HepG2 (cell line): ENCODE measurements around the gene GALNT10. TPM values are rescaled to one million over a fixed set of nuclear protein-coding genes. Genes with fewer than 3 reads are reported as not detected.

Source experiments
- ELF3 ChIP-seq: IDR thresholded peaks from 2 replicates; pipeline ENCODE4 v1.6.1; 2016; ENCODE audit warnings: missing genetic modification reagents, missing compliant biosample characterization
- FOXM1 ChIP-seq: sonication (generic); formaldehyde crosslinking; IDR thresholded peaks from 2 replicates; pipeline ENCODE4 v1.5.0; 2020; ENCODE audit warnings: missing genetic modification reagents
- GATAD2A ChIP-seq: IDR thresholded peaks from 2 replicates; pipeline ENCODE4 v1.6.1; 2016
- MIER2 ChIP-seq: IDR thresholded peaks from 2 replicates; pipeline ENCODE4 v1.6.1; 2016; ENCODE audit warnings: missing biosample characterization, missing genetic modification reagents
- MIER3 ChIP-seq: IDR thresholded peaks from 2 replicates; pipeline ENCODE4 v1.6.1; 2016; ENCODE audit warnings: missing compliant biosample characterization, borderline replicate concordance
- RNF2 ChIP-seq: fragments of 450-650 bp; conservative IDR thresholded peaks from 2 replicates; pipeline ENCODE4 v1.6.1; 2016; ENCODE audit warnings: low read depth
- ZFP62 ChIP-seq: sonication (generic); formaldehyde crosslinking; IDR thresholded peaks from 2 replicates; pipeline ENCODE4 v1.4.0; 2020; ENCODE audit warnings: missing genetic modification reagents
- ZNF546 ChIP-seq: sonication (generic); formaldehyde crosslinking; conservative IDR thresholded peaks from 2 replicates; pipeline ENCODE4 v1.8.1; 2023; ENCODE audit warnings: mild to moderate bottlenecking, missing genetic modification reagents
- ZNF660 ChIP-seq: sonication (generic); formaldehyde crosslinking; IDR thresholded peaks from 2 replicates; pipeline ENCODE4 v1.5.1; 2020; ENCODE audit warnings: mild to moderate bottlenecking, low read depth, missing genetic modification reagents, borderline replicate concordance
- ZNF713 ChIP-seq: sonication (generic); formaldehyde crosslinking; IDR thresholded peaks from 2 replicates; pipeline ENCODE4 v1.4.0; 2020; ENCODE audit warnings: mild to moderate bottlenecking, missing genetic modification reagents
- ZNF891 ChIP-seq: sonication (generic); formaldehyde crosslinking; IDR thresholded peaks from 2 replicates; pipeline ENCODE4 v1.5.0; 2020; ENCODE audit warnings: mild to moderate bottlenecking, missing genetic modification reagents
- ZSCAN25 ChIP-seq: sonication (generic); formaldehyde crosslinking; IDR thresholded peaks from 2 replicates; pipeline ENCODE4 v1.8.0; 2022; ENCODE audit warnings: mild to moderate bottlenecking, missing genetic modification reagents
- polyA plus RNA-seq, 8 experiments: library from polyadenylated mRNA; depleted of rRNA in 3 of 8; stranded (reverse) in 7 of 8; unstranded in 1 of 8; fragments of >200 nt; fragmentation: Illumina TruSeq in 4 of 8; extraction: Trizol in 4 of 8; gene quantifications; 2 replicates each; pipeline versions ENCODE4 v1.2.1 to v1.2.3, GENCODE V29; 2011 to 2016; ENCODE audit warnings: low read depth in 4 of 8, missing spikeins in 1 of 8, mixed read lengths in 1 of 8; ENCODE audit not compliant: insufficient read depth in 1 of 8
- total RNA-seq, 5 experiments: library from RNA; depleted of rRNA; stranded (reverse); fragments of >200 nt; fragmentation: Illumina TruSeq; extraction: Trizol; gene quantifications; 2 replicates each; pipeline ENCODE4 v1.2.3, GENCODE V29; 2016; ENCODE audit warnings: low read depth in 1 of 5
- TF ChIP-seq, protein P1 (sequence below): sonication (generic); formaldehyde crosslinking; IDR thresholded peaks from 2 replicates; pipeline ENCODE4 v1.5.0; 2020; ENCODE audit warnings: missing genetic modification reagents
- TF ChIP-seq, protein P2 (sequence below): sonication (generic); formaldehyde crosslinking; IDR thresholded peaks from 2 replicates; pipeline ENCODE4 v1.4.0; 2020; ENCODE audit warnings: missing genetic modification reagents
- TF ChIP-seq, protein P3 (sequence below): sonication (generic); formaldehyde crosslinking; conservative IDR thresholded peaks from 2 replicates; pipeline ENCODE4 v1.8.0; 2022; ENCODE audit warnings: low read depth, missing genetic modification reagents
- TF ChIP-seq, protein P4 (sequence below): IDR thresholded peaks from 2 replicates; pipeline ENCODE4 v1.6.1; 2012; ENCODE audit warnings: low read length, improper control_type of control experiment
- TF ChIP-seq, protein P5 (sequence below): sonication (generic); formaldehyde crosslinking; IDR thresholded peaks from 2 replicates; pipeline ENCODE4 v1.4.0; 2020; ENCODE audit warnings: mild to moderate bottlenecking, missing genetic modification reagents
- TF ChIP-seq, protein P6 (sequence below): sonication (generic); IDR thresholded peaks from 2 replicates; pipeline ENCODE4 v1.6.1; 2016; ENCODE audit warnings: low read depth, borderline replicate concordance

Gene GALNT10
- total and polyA plus RNA-seq, 2 of the 13 experiments (the other 11 are each of a cell fraction or from before 2014, with no cell fraction given), result 8.1 to 11.2 TPM

DNA sequence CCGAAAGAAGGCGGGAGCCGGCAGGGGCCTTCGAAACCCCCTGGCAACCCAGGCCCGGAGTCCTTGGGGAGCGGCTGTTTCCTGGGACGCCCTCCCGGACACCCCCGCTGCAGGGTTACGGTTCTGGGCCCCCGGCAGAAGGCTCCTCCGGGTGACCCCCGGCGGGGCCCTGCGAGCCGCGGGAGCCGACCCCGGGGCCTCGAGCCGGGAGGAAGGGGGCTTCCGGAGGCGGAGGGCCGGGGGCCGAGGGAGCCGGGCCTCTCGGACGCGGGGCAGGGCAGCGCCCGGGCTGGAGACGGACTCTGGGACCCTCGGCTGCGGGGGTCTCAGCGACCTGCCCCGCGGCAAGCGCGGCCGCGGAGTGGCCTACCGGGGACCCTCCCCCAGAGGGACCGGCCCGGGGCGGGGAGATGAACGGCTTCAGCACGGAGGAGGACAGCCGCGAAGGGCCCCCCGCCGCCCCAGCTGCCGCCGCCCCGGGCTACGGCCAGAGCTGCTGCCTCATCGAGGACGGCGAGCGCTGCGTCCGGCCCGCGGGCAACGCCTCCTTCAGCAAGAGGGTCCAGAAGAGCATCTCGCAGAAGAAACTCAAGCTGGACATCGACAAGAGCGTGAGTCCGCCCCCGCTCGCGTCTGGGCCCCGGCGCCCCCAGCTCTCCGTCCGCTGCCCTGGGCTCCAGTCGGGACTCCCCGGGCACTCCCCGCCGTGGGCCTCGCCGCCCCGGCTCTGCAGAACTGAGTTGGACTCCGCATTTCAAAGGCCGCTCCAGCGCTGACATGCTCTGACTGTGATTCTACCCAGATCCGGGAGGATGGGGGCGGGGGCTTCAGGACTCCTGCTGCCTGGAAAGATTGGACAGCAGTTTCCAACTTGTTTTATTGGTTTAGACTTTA is 255.9 kb downstream of the GALNT10 start (continued):
- TF ChIP-seq, protein P1, sequence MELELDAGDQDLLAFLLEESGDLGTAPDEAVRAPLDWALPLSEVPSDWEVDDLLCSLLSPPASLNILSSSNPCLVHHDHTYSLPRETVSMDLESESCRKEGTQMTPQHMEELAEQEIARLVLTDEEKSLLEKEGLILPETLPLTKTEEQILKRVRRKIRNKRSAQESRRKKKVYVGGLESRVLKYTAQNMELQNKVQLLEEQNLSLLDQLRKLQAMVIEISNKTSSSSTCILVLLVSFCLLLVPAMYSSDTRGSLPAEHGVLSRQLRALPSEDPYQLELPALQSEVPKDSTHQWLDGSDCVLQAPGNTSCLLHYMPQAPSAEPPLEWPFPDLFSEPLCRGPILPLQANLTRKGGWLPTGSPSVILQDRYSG (CRISPR knock-in tag), result no peak
- TF ChIP-seq ZSCAN25 (CRISPR knock-in tag) (no peak), RNF2 (no peak), MIER2 (no peak), ZNF713 (no peak), GATAD2A (no peak), ZNF891 (no peak), ELF3 (no peak), ZNF546 (CRISPR knock-in tag) (0 out of 2 replicates have a peak, but pooled peaks have one; percentile 37), ZFP62 (CRISPR knock-in tag) (no peak), ZNF660 (CRISPR knock-in tag) (no peak), MIER3 (CRISPR knock-in tag) (no peak), FOXM1 (CRISPR knock-in tag) (no peak)
- TF ChIP-seq, protein P2, sequence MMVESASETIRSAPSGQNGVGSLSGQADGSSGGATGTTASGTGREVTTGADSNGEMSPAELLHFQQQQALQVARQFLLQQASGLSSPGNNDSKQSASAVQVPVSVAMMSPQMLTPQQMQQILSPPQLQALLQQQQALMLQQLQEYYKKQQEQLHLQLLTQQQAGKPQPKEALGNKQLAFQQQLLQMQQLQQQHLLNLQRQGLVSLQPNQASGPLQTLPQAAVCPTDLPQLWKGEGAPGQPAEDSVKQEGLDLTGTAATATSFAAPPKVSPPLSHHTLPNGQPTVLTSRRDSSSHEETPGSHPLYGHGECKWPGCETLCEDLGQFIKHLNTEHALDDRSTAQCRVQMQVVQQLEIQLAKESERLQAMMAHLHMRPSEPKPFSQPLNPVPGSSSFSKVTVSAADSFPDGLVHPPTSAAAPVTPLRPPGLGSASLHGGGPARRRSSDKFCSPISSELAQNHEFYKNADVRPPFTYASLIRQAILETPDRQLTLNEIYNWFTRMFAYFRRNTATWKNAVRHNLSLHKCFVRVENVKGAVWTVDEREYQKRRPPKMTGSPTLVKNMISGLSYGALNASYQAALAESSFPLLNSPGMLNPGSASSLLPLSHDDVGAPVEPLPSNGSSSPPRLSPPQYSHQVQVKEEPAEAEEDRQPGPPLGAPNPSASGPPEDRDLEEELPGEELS, result 0 out of 2 replicates have a peak, but pooled peaks have one; percentile 18
- TF ChIP-seq, protein P3, sequence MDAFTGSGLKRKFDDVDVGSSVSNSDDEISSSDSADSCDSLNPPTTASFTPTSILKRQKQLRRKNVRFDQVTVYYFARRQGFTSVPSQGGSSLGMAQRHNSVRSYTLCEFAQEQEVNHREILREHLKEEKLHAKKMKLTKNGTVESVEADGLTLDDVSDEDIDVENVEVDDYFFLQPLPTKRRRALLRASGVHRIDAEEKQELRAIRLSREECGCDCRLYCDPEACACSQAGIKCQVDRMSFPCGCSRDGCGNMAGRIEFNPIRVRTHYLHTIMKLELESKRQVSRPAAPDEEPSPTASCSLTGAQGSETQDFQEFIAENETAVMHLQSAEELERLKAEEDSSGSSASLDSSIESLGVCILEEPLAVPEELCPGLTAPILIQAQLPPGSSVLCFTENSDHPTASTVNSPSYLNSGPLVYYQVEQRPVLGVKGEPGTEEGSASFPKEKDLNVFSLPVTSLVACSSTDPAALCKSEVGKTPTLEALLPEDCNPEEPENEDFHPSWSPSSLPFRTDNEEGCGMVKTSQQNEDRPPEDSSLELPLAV (CRISPR knock-in tag), result no peak
- TF ChIP-seq, protein P4, sequence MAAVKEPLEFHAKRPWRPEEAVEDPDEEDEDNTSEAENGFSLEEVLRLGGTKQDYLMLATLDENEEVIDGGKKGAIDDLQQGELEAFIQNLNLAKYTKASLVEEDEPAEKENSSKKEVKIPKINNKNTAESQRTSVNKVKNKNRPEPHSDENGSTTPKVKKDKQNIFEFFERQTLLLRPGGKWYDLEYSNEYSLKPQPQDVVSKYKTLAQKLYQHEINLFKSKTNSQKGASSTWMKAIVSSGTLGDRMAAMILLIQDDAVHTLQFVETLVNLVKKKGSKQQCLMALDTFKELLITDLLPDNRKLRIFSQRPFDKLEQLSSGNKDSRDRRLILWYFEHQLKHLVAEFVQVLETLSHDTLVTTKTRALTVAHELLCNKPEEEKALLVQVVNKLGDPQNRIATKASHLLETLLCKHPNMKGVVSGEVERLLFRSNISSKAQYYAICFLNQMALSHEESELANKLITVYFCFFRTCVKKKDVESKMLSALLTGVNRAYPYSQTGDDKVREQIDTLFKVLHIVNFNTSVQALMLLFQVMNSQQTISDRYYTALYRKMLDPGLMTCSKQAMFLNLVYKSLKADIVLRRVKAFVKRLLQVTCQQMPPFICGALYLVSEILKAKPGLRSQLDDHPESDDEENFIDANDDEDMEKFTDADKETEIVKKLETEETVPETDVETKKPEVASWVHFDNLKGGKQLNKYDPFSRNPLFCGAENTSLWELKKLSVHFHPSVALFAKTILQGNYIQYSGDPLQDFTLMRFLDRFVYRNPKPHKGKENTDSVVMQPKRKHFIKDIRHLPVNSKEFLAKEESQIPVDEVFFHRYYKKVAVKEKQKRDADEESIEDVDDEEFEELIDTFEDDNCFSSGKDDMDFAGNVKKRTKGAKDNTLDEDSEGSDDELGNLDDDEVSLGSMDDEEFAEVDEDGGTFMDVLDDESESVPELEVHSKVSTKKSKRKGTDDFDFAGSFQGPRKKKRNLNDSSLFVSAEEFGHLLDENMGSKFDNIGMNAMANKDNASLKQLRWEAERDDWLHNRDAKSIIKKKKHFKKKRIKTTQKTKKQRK, result no peak
- TF ChIP-seq, protein P5, sequence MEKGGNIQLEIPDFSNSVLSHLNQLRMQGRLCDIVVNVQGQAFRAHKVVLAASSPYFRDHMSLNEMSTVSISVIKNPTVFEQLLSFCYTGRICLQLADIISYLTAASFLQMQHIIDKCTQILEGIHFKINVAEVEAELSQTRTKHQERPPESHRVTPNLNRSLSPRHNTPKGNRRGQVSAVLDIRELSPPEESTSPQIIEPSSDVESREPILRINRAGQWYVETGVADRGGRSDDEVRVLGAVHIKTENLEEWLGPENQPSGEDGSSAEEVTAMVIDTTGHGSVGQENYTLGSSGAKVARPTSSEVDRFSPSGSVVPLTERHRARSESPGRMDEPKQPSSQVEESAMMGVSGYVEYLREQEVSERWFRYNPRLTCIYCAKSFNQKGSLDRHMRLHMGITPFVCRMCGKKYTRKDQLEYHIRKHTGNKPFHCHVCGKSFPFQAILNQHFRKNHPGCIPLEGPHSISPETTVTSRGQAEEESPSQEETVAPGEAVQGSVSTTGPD (CRISPR knock-in tag), result no peak
- TF ChIP-seq, protein P6, sequence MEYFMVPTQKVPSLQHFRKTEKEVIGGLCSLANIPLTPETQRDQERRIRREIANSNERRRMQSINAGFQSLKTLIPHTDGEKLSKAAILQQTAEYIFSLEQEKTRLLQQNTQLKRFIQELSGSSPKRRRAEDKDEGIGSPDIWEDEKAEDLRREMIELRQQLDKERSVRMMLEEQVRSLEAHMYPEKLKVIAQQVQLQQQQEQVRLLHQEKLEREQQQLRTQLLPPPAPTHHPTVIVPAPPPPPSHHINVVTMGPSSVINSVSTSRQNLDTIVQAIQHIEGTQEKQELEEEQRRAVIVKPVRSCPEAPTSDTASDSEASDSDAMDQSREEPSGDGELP, result no peak
